ENCODE data around the gene ZRANB3. TPM values are rescaled to one million over a fixed set of nuclear protein-coding genes. Genes with fewer than 3 reads are reported as not detected.

Gene ZRANB3
- total RNA-seq, 1 experiment from 2014 or later: 12.0 TPM

DNA sequence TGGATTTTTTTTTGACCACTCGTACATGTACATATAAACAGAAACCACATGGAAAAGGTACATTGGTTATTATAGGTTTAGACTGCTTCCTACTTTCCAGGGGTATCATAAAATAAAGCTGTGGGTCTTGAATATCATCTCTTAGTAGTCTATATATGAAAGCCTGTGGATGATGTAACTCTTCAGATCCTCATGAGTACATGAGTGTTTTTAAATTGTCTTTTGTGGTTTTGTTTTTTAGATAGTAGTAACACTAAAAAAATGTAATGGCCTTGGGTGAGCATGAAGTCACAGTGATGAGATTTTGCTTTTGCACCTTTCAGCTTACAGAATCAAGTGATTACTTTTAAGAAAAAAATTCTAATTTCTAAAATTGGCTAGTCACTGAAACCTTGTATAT is 398.7 kb downstream of the ZRANB3 start:
- intact Hi-C loops (cut with micrococcal nuclease): no loop called here
- Histone ChIP-seq H3K4me3 (replicated peaks in 1 of 2; ENCODE audit: low read depth in 1 of 2, low read length in 2 of 2) (no peak overlapping the region), H3K9me3 (ENCODE audit: control insufficient read depth in 1 of 2, insufficient read depth in 1 of 2, low read depth in 1 of 2, low read length in 2 of 2) (no peaks in the 10 kb centered on the region), H3K36me3 (ENCODE audit: control insufficient read depth in 1 of 2, insufficient read depth in 2 of 2, low read length in 2 of 2) (peaks cover 0 to 6% of the 10 kb centered on the region in 2 experiments; a peak in 3 of 4 replicates), H2AFZ (ENCODE audit: low read depth, low read length, poor library complexity, severe bottlenecking) (no peak overlapping the region), H3K4me1 (ENCODE audit: control insufficient read depth in 1 of 2, insufficient read depth in 2 of 2, low read length in 2 of 2) (no peaks in the 10 kb centered on the region), H3K27ac (ENCODE audit: low read depth, low read length) (no peak overlapping the region), H3K27me3 (ENCODE audit: insufficient read depth, low read length) (no peaks in the 10 kb centered on the region), H3K79me2 (ENCODE audit: insufficient read depth, low read length) (no peaks in the 10 kb centered on the region), H3K9me2 (ENCODE audit: insufficient read depth) (no peaks in the 10 kb centered on the region), H4K20me1 (ENCODE audit: insufficient read depth) (no peaks in the 10 kb centered on the region), H3K9ac (ENCODE audit: low read length) (no peak overlapping the region), H3K4me2 (ENCODE audit: low read length) (no peak overlapping the region)
- ChIA-PET CTCF (no interaction called here), POLR2A (no interaction called here), RAD21 (ENCODE audit: low non-redundant PET in 1 of 2, low total read pairs in 2 of 2, uncharacterized antibody in 2 of 2, unreplicated experiment in 2 of 2) (no interaction called here)
- ATAC-seq (no peak), DNase-seq (ENCODE audit: low read depth, low spot score) (no peak)
- no TSS peak for BruUV-seq (replicated peaks)
- TF ChIP-seq JUND (IDR thresholded peaks at IDR 0.05) (no peak), EZH2 (IDR thresholded peaks at IDR 0.05) (no peak), POLR2A (IDR thresholded peaks at IDR 0.05; ENCODE audit: borderline replicate concordance, extremely low read depth, insufficient read depth, insufficient read length) (no peak), EGR1 (IDR thresholded peaks at IDR 0.05; ENCODE audit: low read depth) (no peak), ZNF274 (IDR thresholded peaks at IDR 0.05; ENCODE audit: low read depth, low read length) (no peak), SIN3A (IDR thresholded peaks at IDR 0.05; ENCODE audit: low read depth) (no peak), POLR2AphosphoS5 (IDR thresholded peaks at IDR 0.05; ENCODE audit: low read depth, low read length) (no peak), CBX3 (IDR thresholded peaks at IDR 0.05; ENCODE audit: low read depth) (no peak), ZBTB33 (IDR thresholded peaks at IDR 0.05; ENCODE audit: extremely low read depth, insufficient replicate concordance, low read length) (no peak), ELF1 (IDR thresholded peaks at IDR 0.05; ENCODE audit: borderline replicate concordance, low read depth) (no peak), EZH2phosphoT487 (IDR thresholded peaks at IDR 0.05; ENCODE audit: borderline replicate concordance) (no peak), SP1 (IDR thresholded peaks at IDR 0.05; ENCODE audit: low read depth) (no peak), YY1 (IDR thresholded peaks at IDR 0.05; ENCODE audit: extremely low read depth, insufficient replicate concordance, low read depth, low read length) (no peak), FOSL1 (IDR thresholded peaks at IDR 0.05; ENCODE audit: low read depth) (no peak), RAD21 (IDR thresholded peaks at IDR 0.05; ENCODE audit: low read depth) (no peak)
- TF ChIP-seq, protein P1, sequence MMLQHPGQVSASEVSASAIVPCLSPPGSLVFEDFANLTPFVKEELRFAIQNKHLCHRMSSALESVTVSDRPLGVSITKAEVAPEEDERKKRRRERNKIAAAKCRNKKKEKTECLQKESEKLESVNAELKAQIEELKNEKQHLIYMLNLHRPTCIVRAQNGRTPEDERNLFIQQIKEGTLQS (IDR thresholded peaks at IDR 0.05): no peak
- TF ChIP-seq, protein P2, sequence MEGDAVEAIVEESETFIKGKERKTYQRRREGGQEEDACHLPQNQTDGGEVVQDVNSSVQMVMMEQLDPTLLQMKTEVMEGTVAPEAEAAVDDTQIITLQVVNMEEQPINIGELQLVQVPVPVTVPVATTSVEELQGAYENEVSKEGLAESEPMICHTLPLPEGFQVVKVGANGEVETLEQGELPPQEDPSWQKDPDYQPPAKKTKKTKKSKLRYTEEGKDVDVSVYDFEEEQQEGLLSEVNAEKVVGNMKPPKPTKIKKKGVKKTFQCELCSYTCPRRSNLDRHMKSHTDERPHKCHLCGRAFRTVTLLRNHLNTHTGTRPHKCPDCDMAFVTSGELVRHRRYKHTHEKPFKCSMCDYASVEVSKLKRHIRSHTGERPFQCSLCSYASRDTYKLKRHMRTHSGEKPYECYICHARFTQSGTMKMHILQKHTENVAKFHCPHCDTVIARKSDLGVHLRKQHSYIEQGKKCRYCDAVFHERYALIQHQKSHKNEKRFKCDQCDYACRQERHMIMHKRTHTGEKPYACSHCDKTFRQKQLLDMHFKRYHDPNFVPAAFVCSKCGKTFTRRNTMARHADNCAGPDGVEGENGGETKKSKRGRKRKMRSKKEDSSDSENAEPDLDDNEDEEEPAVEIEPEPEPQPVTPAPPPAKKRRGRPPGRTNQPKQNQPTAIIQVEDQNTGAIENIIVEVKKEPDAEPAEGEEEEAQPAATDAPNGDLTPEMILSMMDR (IDR thresholded peaks at IDR 0.05 in 2 of 3, conservative IDR thresholded peaks at IDR 0.05 in 1 of 3; ENCODE audit: borderline replicate concordance in 1 of 3, insufficient read depth in 1 of 3, low read depth in 2 of 3, low read length in 2 of 3): no peak

All from HCT116 (cell line).